ENCODE measurements around the gene FRAS1. TPM values are rescaled to one million over a fixed set of nuclear protein-coding genes. Genes with fewer than 3 reads are reported as not detected.

FRAS1 gene
- total and polyA plus RNA-seq, 9 of the 15 experiments (the other 6 are each of a cell fraction or from before 2014, with no cell fraction given) = under 0.01 to 0.11 (median 0.04) TPM; not detected in 2

- H3K4me3 ChIP-seq = no peak overlapping the region
- intact Hi-C loops (cut with micrococcal nuclease) = no loop called here
- in situ Hi-C loops (cut with MboI) = no loop called here
- POLR2A ChIA-PET = no interaction called here
- no peaks in the 10 kb centered on the region; the same call in 1 of the 2 replicates for H3K9me3 ChIP-seq (replicated peaks; ENCODE audit: control insufficient read depth, insufficient read depth, low read depth, low read length)
- ATAC-seq (no peak), DNase-seq (ENCODE audit: extremely low read depth in 1 of 4, low spot score in 3 of 4) (no peak), FAIRE-seq (no peak)
- TF ChIP-seq ZBTB7A (IDR thresholded peaks at IDR 0.05; ENCODE audit: borderline replicate concordance, control insufficient read depth, low read depth, low read length) (no peak), CGGBP1 (CRISPR knock-in tag; IDR thresholded peaks at IDR 0.05) (no peak), ATF1 (CRISPR knock-in tag; IDR thresholded peaks at IDR 0.05) (no peak), ATF1 (tag; IDR thresholded peaks at IDR 0.05) (no peak), NFE2 (IDR thresholded peaks at IDR 0.05; ENCODE audit: low read depth) (no peak), COPS2 (conservative IDR thresholded peaks at IDR 0.05) (no peak), CBX5 (IDR thresholded peaks at IDR 0.05; ENCODE audit: borderline replicate concordance, low read depth) (no peak), TEAD2 (tag; IDR thresholded peaks at IDR 0.05) (no peak), HMG20B (CRISPR knock-in tag; IDR thresholded peaks at IDR 0.05) (no peak), KAT8 (IDR thresholded peaks at IDR 0.05; ENCODE audit: low read depth) (no peak), ZBTB1 (CRISPR knock-in tag; IDR thresholded peaks at IDR 0.05; ENCODE audit: borderline replicate concordance, low read depth) (no peak), CTBP1 (IDR thresholded peaks at IDR 0.05; ENCODE audit: borderline replicate concordance) (no peak), ARID3B (CRISPR knock-in tag; IDR thresholded peaks at IDR 0.05; ENCODE audit: borderline replicate concordance) (no peak), KLF10 (CRISPR knock-in tag; IDR thresholded peaks at IDR 0.05) (no peak), HDAC3 (IDR thresholded peaks at IDR 0.05; ENCODE audit: borderline replicate concordance, partially characterized antibody) (no peak), ELK1 (CRISPR knock-in tag; IDR thresholded peaks at IDR 0.05) (no peak), TBP (optimal IDR thresholded peaks at IDR 0.05; ENCODE audit: low read depth, low read length) (no peak), DIDO1 (tag; IDR thresholded peaks at IDR 0.05; ENCODE audit: low read depth) (no peak), CBX3 (IDR thresholded peaks at IDR 0.05; ENCODE audit: borderline replicate concordance in 1 of 2, low read length in 2 of 2) (no peak)
- H3K27ac ChIP-seq (ENCODE audit: extremely low read depth, low read depth, low read length) = no peak overlapping the region
- H2AFZ ChIP-seq (ENCODE audit: low read depth, low read length) = no peak overlapping the region
- BruUV-seq (replicated peaks) = no TSS peak
- no peaks in the 10 kb centered on the region for H3K9me1 ChIP-seq (ENCODE audit: control insufficient read depth, insufficient read depth, low read length)
- H3K36me3 ChIP-seq (ENCODE audit: control insufficient read depth, insufficient read depth, low read length) = no peaks in the 10 kb centered on the region
- H3K79me2 ChIP-seq (ENCODE audit: control insufficient read depth, insufficient read depth, low read length) = no peaks in the 10 kb centered on the region
- WGBS (ENCODE audit: insufficient coverage, low coverage, missing lambda C conversion rate) = 0% methylated on average over 8 of the region's 8 CpGs
- no peaks in the 10 kb centered on the region for H3K4me1 ChIP-seq (replicated peaks in 1 of 2; ENCODE audit: control insufficient read depth in 2 of 2, insufficient read depth in 2 of 2, low read length in 2 of 2)
- H3K9ac ChIP-seq (ENCODE audit: insufficient read depth in 1 of 2, low read depth in 2 of 2, low read length in 2 of 2) = no peak overlapping the region
- H3K4me2 ChIP-seq (ENCODE audit: insufficient read depth, low read length) = no peak overlapping the region
- CTCF ChIA-PET (ENCODE audit: low intra/inter-chr PET ratio) = no interaction called here
- peaks cover 3 to 4% of the 10 kb centered on the region in 2 experiments; a peak in 3 of 5 replicates for H3K27me3 ChIP-seq (ENCODE audit: control insufficient read depth in 2 of 2, insufficient read depth in 2 of 2, low read length in 2 of 2)
- H4K20me1 ChIP-seq (replicated peaks; ENCODE audit: control insufficient read depth, insufficient read depth, low read length) = no peaks in the 10 kb centered on the region
Measured at GRCh38 chr4:78222575-78223186, 165.6 kb downstream of the FRAS1 start.
